HAP-1 (cell line): ENCODE measurements around the gene TIMM17A.

Experiments used
- DNase-seq, 2 experiments: peaks; one replicate each; pipeline ENCODE4 v3.0.0-alpha.2; 2016 to 2020; ENCODE audit warnings: low spot score in 2 of 2
- H3K27me3 ChIP-seq: fragments of 250-450 bp; sonication (Bioruptor Pico); 2 replicates; pipeline ENCODE4 v1.5.1; 2020; ENCODE audit warnings: low read depth, mild to moderate bottlenecking, moderate library complexity
- H3K36me3 ChIP-seq: fragments of 250-450 bp; sonication (Bioruptor Pico); replicated peaks from 2 replicates; pipeline ENCODE4 v1.5.1; 2020; ENCODE audit warnings: mild to moderate bottlenecking
- H3K4me1 ChIP-seq: fragments of 250-450 bp; sonication (Bioruptor Pico); 2 replicates; pipeline ENCODE4 v1.5.1; 2020; ENCODE audit warnings: mild to moderate bottlenecking
- H3K4me3 ChIP-seq: fragments of 250-450 bp; sonication (Bioruptor Pico); 2 replicates; pipeline ENCODE4 v1.5.1; 2020; ENCODE audit warnings: mild to moderate bottlenecking, moderate library complexity
- H3K9me3 ChIP-seq: fragments of 250-450 bp; sonication (Bioruptor Pico); 2 replicates; pipeline ENCODE4 v1.5.1; 2020; ENCODE audit warnings: mild to moderate bottlenecking, moderate library complexity
- in situ Hi-C: fragments of 300-500 bp; cut with MboI; formaldehyde crosslinking; loops from 3 replicates; pipeline ENCODE4 v1.14.3; 2020; ENCODE audit warnings: low sequenced_read_pairs, inconsistent platforms, mixed read lengths

Gene TIMM17A

DNA sequence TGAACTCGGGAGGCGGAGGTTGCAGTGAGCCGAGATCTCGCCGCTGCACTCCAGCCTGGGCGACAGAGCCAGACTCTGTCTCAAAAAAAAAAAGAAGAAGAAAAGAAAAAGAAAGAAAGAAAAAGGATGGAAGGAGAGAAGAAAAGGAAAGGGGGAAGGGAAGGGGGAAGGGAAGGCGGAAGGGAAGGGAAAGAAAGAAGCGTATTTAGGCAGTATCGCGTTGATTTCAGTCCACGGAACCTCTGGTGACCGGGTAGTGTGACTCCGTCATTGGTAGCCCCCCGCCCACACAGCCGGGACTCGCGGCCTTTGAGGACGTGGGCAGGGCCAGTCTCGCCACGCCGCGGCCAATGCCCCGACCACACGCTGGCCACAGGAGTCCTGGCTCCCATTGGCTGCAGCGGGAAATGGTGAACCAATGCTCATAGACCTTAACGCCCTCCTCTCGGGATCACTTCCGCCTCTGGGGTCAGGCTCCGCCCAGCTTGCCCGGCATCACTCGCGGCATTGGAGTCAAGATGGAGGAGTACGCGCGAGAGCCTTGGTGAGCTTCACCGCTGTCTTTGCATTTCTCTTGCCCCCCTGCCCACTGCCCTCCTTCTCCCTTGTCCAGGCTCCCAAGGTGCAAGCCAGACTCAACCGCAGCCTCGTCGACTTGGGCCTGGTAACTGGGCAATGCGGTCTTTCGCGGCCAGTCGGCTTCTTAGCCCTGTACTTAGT lies at the start of gene TIMM17A:
TIMM17A (plus strand) TSS at position 495 of the 720 bp plus-strand sequence; CDS start at position 519, 24 bp downstream.
- DNase-seq: peak; percentile 95 to 97
- peak within 1 kb of the TSS; percentile 83 for H3K4me3 ChIP-seq
- H3K4me1 ChIP-seq: peaks cover 8% of the 10 kb centered on the region
- peaks cover 35% of the 10 kb centered on the region for H3K36me3 ChIP-seq
- H3K9me3 ChIP-seq: no peaks in the 10 kb centered on the region; the same call in 1 of the 2 replicates
- no peaks in the 10 kb centered on the region for H3K27me3 ChIP-seq
- in situ Hi-C loops: no loop called here

- Histone ChIP-seq H3K4me1 (no peaks in the 10 kb centered on the region), H3K9me3 (no peaks in the 10 kb centered on the region), H3K36me3 (no peaks in the 10 kb centered on the region), H3K4me3 (no peak overlapping the region), H3K27me3 (no peaks in the 10 kb centered on the region)
- DNase-seq: no peak
- in situ Hi-C loops: no loop called here
Observed at GRCh38 chr1:201906336-201906735, 49.0 kb upstream of the TIMM17A start.

GRCh38 chr1:201907621-201908020 lies 47.7 kb upstream of the TIMM17A start:
- Histone ChIP-seq H3K36me3 (no peaks in the 10 kb centered on the region), H3K27me3 (no peaks in the 10 kb centered on the region), H3K9me3 (no peaks in the 10 kb centered on the region), H3K4me3 (no peak overlapping the region), H3K4me1 (no peaks in the 10 kb centered on the region)
- in situ Hi-C loops: no loop called here
- DNase-seq: no peak

DNA sequence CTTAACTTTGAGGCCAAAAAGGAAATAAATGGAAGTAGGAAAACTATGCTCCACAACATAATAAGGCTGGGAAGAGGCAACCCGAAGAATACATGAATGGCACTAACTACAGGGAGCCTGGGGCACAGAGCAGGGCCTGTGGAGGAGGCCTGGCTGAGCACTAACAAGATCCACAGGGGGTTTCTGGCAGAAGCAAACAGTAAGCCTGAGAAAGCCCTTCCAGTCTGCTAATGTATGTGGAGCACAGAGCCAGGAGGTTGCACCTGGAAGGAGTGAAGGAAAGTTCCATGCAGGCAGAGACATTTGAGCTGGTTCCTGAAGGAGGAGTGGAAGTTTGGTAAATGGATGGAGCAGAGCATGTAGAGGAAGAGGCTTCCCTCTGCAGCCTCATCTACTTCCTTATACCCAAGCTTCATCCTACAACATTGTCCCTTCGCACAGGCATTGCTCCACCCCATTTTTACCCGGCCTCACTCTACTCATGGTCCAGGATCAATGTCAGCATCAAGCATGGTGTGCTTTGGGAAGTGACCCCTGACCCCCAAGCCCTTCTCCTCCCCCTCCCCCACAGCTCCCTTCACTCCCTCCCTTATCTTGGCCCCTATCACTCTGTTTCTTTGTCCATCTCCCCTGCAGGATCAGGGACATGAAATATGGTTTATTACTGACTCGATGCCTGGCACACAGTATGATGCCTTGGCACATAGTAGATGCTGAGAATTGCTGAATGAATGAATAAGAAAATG lies 43.3 kb upstream of the TIMM17A start:
- Histone ChIP-seq H3K4me1 (no peaks in the 10 kb centered on the region), H3K36me3 (no peaks in the 10 kb centered on the region), H3K27me3 (no peaks in the 10 kb centered on the region; the same call in 1 of the 2 replicates), H3K4me3 (no peak overlapping the region), H3K9me3 (no peaks in the 10 kb centered on the region)
- in situ Hi-C loops: no loop called here
- no peak for DNase-seq

- H3K4me3 ChIP-seq: no peak overlapping the region
- in situ Hi-C loops: no loop called here
- no peak for DNase-seq
- no peaks in the 10 kb centered on the region for H3K9me3 ChIP-seq
- no peaks in the 10 kb centered on the region for H3K4me1 ChIP-seq
- no peaks in the 10 kb centered on the region for H3K36me3 ChIP-seq
- H3K27me3 ChIP-seq: no peaks in the 10 kb centered on the region; the same call in 1 of the 2 replicates
Observed at GRCh38 chr1:201912832-201913231, 42.5 kb upstream of the TIMM17A start.

DNA sequence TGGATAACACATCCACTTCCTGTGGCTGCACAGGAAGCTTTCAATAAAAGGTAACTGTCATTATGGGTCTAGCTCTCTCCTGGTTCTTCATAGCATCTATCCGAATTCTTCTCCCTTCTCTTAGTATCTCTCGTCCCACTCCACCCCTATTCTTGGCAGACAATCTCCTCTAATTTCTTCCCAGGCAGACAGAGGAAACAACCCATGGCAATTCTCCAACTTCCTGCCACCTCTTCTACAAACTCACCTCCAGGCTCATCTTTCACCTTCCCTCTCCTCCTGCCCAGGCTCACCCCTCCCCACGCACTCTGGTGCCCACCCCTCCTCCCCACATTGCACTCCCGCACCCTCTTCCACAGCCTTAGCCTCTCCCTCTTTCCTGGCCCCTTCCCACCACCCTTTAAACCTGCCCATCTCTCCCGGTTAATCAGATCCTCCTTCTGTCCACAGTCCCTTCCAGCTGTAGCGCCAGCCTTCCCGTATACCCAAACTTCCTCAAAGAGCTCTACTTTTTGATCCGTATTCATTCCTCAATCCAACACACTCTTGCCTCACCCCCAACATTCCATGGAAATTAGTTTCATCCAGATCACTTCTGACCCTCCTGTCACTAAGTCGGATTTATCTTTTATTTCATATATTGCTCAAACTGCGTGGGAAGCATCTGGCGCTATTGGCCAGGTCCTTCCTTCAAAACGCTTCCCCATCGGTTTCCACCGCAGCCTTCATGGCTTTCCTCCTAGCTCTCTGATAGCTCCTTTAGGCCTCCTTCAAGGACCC lies 40.7 kb upstream of the TIMM17A start:
- Histone ChIP-seq H3K4me1 (no peaks in the 10 kb centered on the region), H3K4me3 (no peak overlapping the region), H3K36me3 (no peaks in the 10 kb centered on the region), H3K27me3 (no peaks in the 10 kb centered on the region; the same call in 1 of the 2 replicates), H3K9me3 (no peaks in the 10 kb centered on the region)
- in situ Hi-C loops: no loop called here
- no peak for DNase-seq

- H3K27me3 ChIP-seq: no peaks in the 10 kb centered on the region; the same call in 1 of the 2 replicates
- peak in 1 of 2 experiments; percentile 25 for DNase-seq
- no peaks in the 10 kb centered on the region for H3K36me3 ChIP-seq
- no peaks in the 10 kb centered on the region for H3K9me3 ChIP-seq
- H3K4me3 ChIP-seq: no peak overlapping the region
- in situ Hi-C loops: no loop called here
- no peaks in the 10 kb centered on the region for H3K4me1 ChIP-seq
Observed at GRCh38 chr1:201916649-201917249, 38.6 kb upstream of the TIMM17A start.

DNA sequence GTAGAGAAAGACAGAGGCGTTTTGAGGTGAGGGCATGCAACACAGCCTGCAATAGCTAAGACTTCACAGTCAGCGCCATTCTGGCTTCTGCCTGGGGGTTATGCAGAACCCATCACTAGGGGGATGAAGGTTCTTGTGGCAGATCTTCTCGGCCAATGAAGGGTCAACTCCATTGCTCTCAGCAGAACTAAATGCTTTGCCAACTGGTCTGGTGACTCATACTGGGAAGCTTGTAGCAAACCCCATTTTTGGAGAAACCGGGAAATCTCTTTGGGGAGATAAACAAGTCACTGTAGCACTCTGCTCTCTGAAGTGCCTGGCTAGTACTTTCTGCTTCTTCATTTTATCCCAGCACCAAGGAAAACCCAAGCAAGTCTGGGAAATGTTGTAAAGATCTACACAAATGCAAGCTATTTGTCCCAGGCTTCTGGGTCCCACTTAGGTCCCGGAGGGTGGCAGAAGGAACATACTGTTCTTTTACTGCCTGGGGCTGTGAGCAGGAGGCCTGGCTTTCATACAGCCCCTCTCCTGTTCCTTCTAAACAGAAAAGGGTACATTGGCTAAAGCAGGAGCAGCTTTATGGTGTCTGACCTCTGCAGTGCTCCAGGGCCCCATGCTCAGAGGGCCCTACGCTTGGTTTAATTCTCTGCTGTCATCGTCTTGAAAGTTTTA lies 37.8 kb upstream of the TIMM17A start:
- no peak overlapping the region for H3K4me3 ChIP-seq
- in situ Hi-C loops: no loop called here
- no peak for DNase-seq
- no peaks in the 10 kb centered on the region for H3K9me3 ChIP-seq
- no peaks in the 10 kb centered on the region for H3K36me3 ChIP-seq
- no peaks in the 10 kb centered on the region; the same call in 1 of the 2 replicates for H3K27me3 ChIP-seq
- no peaks in the 10 kb centered on the region for H3K4me1 ChIP-seq

- Histone ChIP-seq H3K4me1 (no peaks in the 10 kb centered on the region), H3K27me3 (no peaks in the 10 kb centered on the region; the same call in 1 of the 2 replicates), H3K36me3 (no peaks in the 10 kb centered on the region), H3K4me3 (no peak overlapping the region), H3K9me3 (no peaks in the 10 kb centered on the region)
- DNase-seq: no peak
- in situ Hi-C loops: no loop called here
Observed at GRCh38 chr1:201918343-201918742, 37.0 kb upstream of the TIMM17A start.

GRCh38 chr1:201921952-201922558 lies 33.2 kb upstream of the TIMM17A start:
- no peak overlapping the region for H3K4me3 ChIP-seq
- no peak for DNase-seq
- no peaks in the 10 kb centered on the region for H3K36me3 ChIP-seq
- in situ Hi-C loops: no loop called here
- no peaks in the 10 kb centered on the region for H3K9me3 ChIP-seq
- H3K4me1 ChIP-seq: no peaks in the 10 kb centered on the region
- no peaks in the 10 kb centered on the region for H3K27me3 ChIP-seq

GRCh38 chr1:201925301-201925567 lies 30.1 kb upstream of the TIMM17A start:
- H3K27me3 ChIP-seq: 0 out of 2 replicates have a peak, but pooled peaks cover 2% of the 10 kb centered on the region
- in situ Hi-C loops: no loop called here
- DNase-seq: no peak
- H3K4me1 ChIP-seq: no peaks in the 10 kb centered on the region
- no peak overlapping the region for H3K4me3 ChIP-seq
- H3K9me3 ChIP-seq: no peaks in the 10 kb centered on the region
- H3K36me3 ChIP-seq: no peaks in the 10 kb centered on the region

- Histone ChIP-seq H3K4me1 (no peaks in the 10 kb centered on the region), H3K36me3 (no peaks in the 10 kb centered on the region), H3K4me3 (no peak overlapping the region), H3K9me3 (no peaks in the 10 kb centered on the region), H3K27me3 (0 out of 2 replicates have a peak, but pooled peaks cover 2% of the 10 kb centered on the region)
- in situ Hi-C loops: no loop called here
- no peak for DNase-seq
Observed at GRCh38 chr1:201925981-201926645, 29.2 kb upstream of the TIMM17A start.
